ENCODE measurements around the gene BNIP1. TPM values are rescaled to one million over a fixed set of nuclear protein-coding genes. Genes with fewer than 3 reads are reported as not detected.

The BNIP1 gene
- total and polyA plus RNA-seq, 2 experiments from 2014 or later = 13.1 to 14.7 TPM

- H3K4me1 ChIP-seq (ENCODE audit: insufficient read depth) = no peaks in the 10 kb centered on the region
- DNase-seq (ENCODE audit: low spot score) = no peak
- H3K27ac ChIP-seq = no peak overlapping the region
- no peaks in the 10 kb centered on the region for H3K79me2 ChIP-seq
- H3K27me3 ChIP-seq = no peaks in the 10 kb centered on the region
- H4K20me1 ChIP-seq (ENCODE audit: insufficient read depth, poor library complexity, severe bottlenecking) = no peaks in the 10 kb centered on the region
- no peaks in the 10 kb centered on the region for H3K36me3 ChIP-seq (replicated peaks; ENCODE audit: insufficient read depth, low read depth)
- no peaks in the 10 kb centered on the region for H3K9me2 ChIP-seq (replicated peaks; ENCODE audit: insufficient read depth)
- H3K9me3 ChIP-seq (ENCODE audit: low read depth) = no peaks in the 10 kb centered on the region
- TF ChIP-seq EZH2phosphoT487 (IDR thresholded peaks at IDR 0.05; ENCODE audit: low read depth, severe bottlenecking, unreplicated experiment) = no peak
- TF ChIP-seq CTCF (IDR thresholded peaks at IDR 0.05; ENCODE audit: poor library complexity) = no peak
- no peak for TF ChIP-seq EZH2 (IDR thresholded peaks at IDR 0.05; ENCODE audit: borderline replicate concordance)
- H3K4me3 ChIP-seq = no peak overlapping the region
- H3K4me2 ChIP-seq = no peak overlapping the region
- H2AFZ ChIP-seq = no peak overlapping the region
- WGBS (ENCODE audit: low lambda C conversion rate, missing lambda C conversion rate) = 68% methylated on average over 1 of the region's 1 CpG
These were observed 4.7 kb upstream of the BNIP1 start for GRCh38 chr5:173139631-173140030.

DNA sequence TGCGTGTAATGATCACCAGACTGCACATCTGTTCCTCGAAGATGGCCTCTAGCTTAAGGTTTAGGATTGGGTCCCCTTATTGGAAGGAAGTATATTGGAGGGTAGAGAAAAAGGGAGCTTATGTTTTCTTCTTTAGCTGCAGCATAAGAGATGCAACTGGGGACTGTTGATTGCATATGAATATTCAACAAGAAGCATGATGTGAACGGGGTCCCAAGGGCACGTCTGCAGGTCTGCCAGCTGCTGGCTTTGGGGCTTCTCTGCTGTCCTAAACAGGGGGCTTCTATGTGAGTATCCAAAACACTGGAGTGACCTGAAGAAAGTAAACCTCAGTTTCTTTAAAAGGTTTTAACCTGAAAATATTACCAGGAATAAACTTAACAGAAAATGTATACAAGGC lies 3.6 kb upstream of the BNIP1 start:
- Histone ChIP-seq H3K4me2 (no peak overlapping the region), H3K4me3 (no peak overlapping the region), H3K79me2 (peaks cover 3% of the 10 kb centered on the region), H3K9me2 (replicated peaks; ENCODE audit: insufficient read depth) (no peaks in the 10 kb centered on the region), H3K27me3 (no peaks in the 10 kb centered on the region), H3K4me1 (ENCODE audit: insufficient read depth) (no peaks in the 10 kb centered on the region), H3K9me3 (ENCODE audit: low read depth) (no peaks in the 10 kb centered on the region), H3K36me3 (replicated peaks; ENCODE audit: insufficient read depth, low read depth) (no peaks in the 10 kb centered on the region), H3K27ac (no peak overlapping the region), H4K20me1 (ENCODE audit: insufficient read depth, poor library complexity, severe bottlenecking) (no peaks in the 10 kb centered on the region), H2AFZ (no peak overlapping the region)
- no peak for DNase-seq (ENCODE audit: low spot score)
- WGBS (ENCODE audit: low lambda C conversion rate, missing lambda C conversion rate) = 71% methylated on average over 4 of the region's 4 CpGs
- TF ChIP-seq EZH2phosphoT487 (IDR thresholded peaks at IDR 0.05; ENCODE audit: low read depth, severe bottlenecking, unreplicated experiment) (no peak), EZH2 (IDR thresholded peaks at IDR 0.05; ENCODE audit: borderline replicate concordance) (no peak), CTCF (IDR thresholded peaks at IDR 0.05; ENCODE audit: poor library complexity) (no peak)

GRCh38 chr5:173143567-173143966 lies 764 bp upstream of the BNIP1 start:
- Histone ChIP-seq H3K27ac (peak overlapping the region; percentile 7), H3K79me2 (peaks cover 4% of the 10 kb centered on the region), H3K27me3 (no peaks in the 10 kb centered on the region), H2AFZ (peak overlapping the region; percentile 45), H3K36me3 (replicated peaks; ENCODE audit: insufficient read depth, low read depth) (no peaks in the 10 kb centered on the region), H4K20me1 (ENCODE audit: insufficient read depth, poor library complexity, severe bottlenecking) (no peaks in the 10 kb centered on the region), H3K9me2 (replicated peaks; ENCODE audit: insufficient read depth) (no peaks in the 10 kb centered on the region), H3K4me3 (no peak overlapping the region), H3K4me1 (ENCODE audit: insufficient read depth) (no peaks in the 10 kb centered on the region), H3K9me3 (ENCODE audit: low read depth) (no peaks in the 10 kb centered on the region), H3K4me2 (peak overlapping the region; percentile 56)
- no peak for DNase-seq (ENCODE audit: low spot score)
- no peak for TF ChIP-seq CTCF (IDR thresholded peaks at IDR 0.05; ENCODE audit: poor library complexity)
- no peak for TF ChIP-seq EZH2 (IDR thresholded peaks at IDR 0.05; ENCODE audit: borderline replicate concordance)
- no peak for TF ChIP-seq EZH2phosphoT487 (IDR thresholded peaks at IDR 0.05; ENCODE audit: low read depth, severe bottlenecking, unreplicated experiment)
- WGBS (ENCODE audit: low lambda C conversion rate, missing lambda C conversion rate) = 95% methylated on average over 8 of the region's 8 CpGs

DNA sequence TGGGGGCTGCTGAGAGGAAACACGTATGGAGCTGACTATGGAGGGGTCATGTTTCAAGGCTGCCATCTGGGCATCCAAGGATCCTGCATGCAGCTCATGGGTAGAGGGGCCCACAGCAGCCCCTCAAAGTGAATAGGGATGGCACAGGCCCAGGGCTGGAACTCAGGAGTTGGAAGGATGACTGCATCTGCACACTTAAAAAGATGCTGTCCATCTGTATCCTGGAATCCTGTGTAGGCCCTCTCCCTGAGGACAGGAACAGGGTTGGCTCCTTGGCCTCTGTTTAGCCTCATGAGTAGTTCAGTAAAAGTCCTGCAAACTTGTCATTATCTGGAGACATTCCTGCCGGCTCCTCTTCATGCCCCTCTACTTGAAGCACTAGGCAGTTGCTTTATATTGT lies 4.0 kb downstream of the BNIP1 start:
- Histone ChIP-seq H3K4me2 (no peak overlapping the region), H3K4me3 (no peak overlapping the region), H3K79me2 (peaks cover 4% of the 10 kb centered on the region), H4K20me1 (ENCODE audit: insufficient read depth, poor library complexity, severe bottlenecking) (no peaks in the 10 kb centered on the region), H3K36me3 (replicated peaks; ENCODE audit: insufficient read depth, low read depth) (no peaks in the 10 kb centered on the region), H3K27me3 (no peaks in the 10 kb centered on the region), H2AFZ (no peak overlapping the region), H3K27ac (no peak overlapping the region), H3K4me1 (ENCODE audit: insufficient read depth) (no peaks in the 10 kb centered on the region), H3K9me2 (replicated peaks; ENCODE audit: insufficient read depth) (no peaks in the 10 kb centered on the region), H3K9me3 (ENCODE audit: low read depth) (no peaks in the 10 kb centered on the region)
- no peak for TF ChIP-seq CTCF (IDR thresholded peaks at IDR 0.05; ENCODE audit: poor library complexity)
- no peak for TF ChIP-seq EZH2 (IDR thresholded peaks at IDR 0.05; ENCODE audit: borderline replicate concordance)
- no peak for TF ChIP-seq EZH2phosphoT487 (IDR thresholded peaks at IDR 0.05; ENCODE audit: low read depth, severe bottlenecking, unreplicated experiment)
- DNase-seq (ENCODE audit: low spot score) = no peak
- WGBS (ENCODE audit: low lambda C conversion rate, missing lambda C conversion rate) = 73% methylated on average over 2 of the region's 2 CpGs
